ENCODE measurements around the gene ZFP69B.

ZFP69B gene

DNA sequence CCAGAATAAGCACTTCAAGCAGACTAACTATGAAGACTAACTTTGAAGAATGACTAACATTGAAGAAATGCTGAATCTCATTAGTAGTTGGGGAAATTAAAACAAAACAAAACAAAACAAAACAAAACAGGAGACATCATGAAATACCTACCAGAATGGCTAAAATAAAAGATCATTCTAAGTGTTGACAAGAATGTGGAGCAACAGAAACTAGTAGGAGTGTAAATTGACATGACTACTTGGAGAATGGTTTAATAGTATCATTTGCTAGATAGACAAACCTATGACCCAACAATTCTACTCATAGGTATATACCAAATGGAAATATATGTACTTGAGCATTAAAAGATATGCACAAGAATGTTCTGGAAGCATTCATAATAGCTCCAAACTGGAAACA lies 18.9 kb upstream of the ZFP69B start:
- TF ChIP-seq, protein P1, sequence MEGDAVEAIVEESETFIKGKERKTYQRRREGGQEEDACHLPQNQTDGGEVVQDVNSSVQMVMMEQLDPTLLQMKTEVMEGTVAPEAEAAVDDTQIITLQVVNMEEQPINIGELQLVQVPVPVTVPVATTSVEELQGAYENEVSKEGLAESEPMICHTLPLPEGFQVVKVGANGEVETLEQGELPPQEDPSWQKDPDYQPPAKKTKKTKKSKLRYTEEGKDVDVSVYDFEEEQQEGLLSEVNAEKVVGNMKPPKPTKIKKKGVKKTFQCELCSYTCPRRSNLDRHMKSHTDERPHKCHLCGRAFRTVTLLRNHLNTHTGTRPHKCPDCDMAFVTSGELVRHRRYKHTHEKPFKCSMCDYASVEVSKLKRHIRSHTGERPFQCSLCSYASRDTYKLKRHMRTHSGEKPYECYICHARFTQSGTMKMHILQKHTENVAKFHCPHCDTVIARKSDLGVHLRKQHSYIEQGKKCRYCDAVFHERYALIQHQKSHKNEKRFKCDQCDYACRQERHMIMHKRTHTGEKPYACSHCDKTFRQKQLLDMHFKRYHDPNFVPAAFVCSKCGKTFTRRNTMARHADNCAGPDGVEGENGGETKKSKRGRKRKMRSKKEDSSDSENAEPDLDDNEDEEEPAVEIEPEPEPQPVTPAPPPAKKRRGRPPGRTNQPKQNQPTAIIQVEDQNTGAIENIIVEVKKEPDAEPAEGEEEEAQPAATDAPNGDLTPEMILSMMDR (IDR thresholded peaks at IDR 0.05; ENCODE audit: insufficient read depth, low read length, missing control alignments): no peak
- no peak for DNase-seq (ENCODE audit: low read depth, low spot score)
- no peak overlapping the region for H3K4me3 ChIP-seq (ENCODE audit: low read depth, low read length)
- ChIA-PET POLR2A (no interaction called here), CTCF (interaction anchor here (0.6 to 2.2 kb wide), 7 partner anchors 8 to 288 kb away, joined by 3 to 7 read pairs (median 3); no protein-coding TSS in a partner anchor)

DNA sequence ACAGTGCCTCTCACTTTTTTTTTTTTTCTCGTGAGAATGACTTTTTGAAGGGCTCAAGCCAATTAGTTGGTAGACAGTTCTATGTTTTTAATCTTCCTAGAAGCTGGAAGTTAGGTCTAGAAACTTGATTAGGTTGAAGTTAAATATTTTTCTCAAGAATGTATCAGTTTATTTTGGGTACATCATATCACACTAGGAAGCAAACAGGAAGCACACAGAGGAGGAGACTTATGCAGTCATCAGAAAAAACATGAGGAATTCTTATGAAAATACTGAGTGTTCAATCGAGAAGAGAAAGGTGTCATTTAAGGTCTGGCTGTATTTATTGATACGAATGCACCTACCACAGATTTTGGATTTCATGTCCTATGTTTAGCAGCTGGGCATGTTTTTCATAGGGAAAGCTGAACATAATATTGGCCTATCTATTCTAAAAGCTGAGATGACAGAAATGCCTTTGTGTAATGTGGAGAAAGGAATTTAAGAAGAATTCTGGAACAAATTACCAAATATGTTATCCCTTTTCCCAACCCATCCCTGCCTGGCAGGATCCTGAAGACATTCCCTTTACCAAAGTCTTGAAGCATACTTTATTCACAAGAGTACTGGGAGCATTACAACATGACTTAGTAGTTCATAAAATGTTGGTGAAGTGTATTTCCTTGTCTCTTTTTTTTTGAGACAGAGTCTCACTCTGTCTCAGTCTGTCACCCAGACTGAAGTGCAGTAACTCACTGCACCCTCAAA lies 17.5 kb upstream of the ZFP69B start:
- no peak overlapping the region for H3K4me3 ChIP-seq (ENCODE audit: low read depth, low read length)
- DNase-seq (ENCODE audit: low read depth, low spot score): no peak
- CTCF ChIA-PET: interaction anchor here (0.6 to 2.2 kb wide), 8 partner anchors 8 to 289 kb away, joined by 3 to 8 read pairs (median 3); partner anchors contain the start of gene ZFP69B
- TF ChIP-seq, protein P1 (IDR thresholded peaks at IDR 0.05; ENCODE audit: insufficient read depth, low read length, missing control alignments): no peak
- POLR2A ChIA-PET: no interaction called here

DNA sequence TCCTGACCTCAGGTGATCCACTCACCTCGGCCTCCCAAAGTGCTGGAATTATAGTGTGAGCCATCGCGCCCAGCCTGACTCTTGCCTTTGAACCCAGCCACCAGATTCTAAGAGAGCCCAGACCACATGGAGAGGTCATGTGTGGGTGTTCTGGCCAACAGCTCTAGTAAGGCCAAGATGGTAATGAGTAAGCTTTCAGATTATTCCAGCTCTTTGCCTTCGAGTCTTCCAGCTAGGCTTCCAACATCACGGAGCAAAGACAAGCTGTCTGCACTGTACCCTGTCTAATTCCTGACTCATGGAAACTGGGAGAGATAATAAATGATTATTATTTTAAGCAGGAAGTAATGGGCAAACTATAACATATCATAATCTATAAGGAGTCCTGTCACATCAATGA lies 14.8 kb upstream of the ZFP69B start:
- CTCF ChIA-PET: interaction anchor here (2.8 to 4.1 kb wide), 3 partner anchors 11 to 97 kb away, joined by 9 to 25 read pairs (median 9); no protein-coding TSS in a partner anchor
- no peak overlapping the region for H3K4me3 ChIP-seq (ENCODE audit: low read depth, low read length)
- TF ChIP-seq, protein P1 (IDR thresholded peaks at IDR 0.05; ENCODE audit: insufficient read depth, low read length, missing control alignments): no peak
- POLR2A ChIA-PET: interaction anchor here (0.9 kb wide), 1 partner anchor 257 kb away, joined by 3 read pairs; no protein-coding TSS in a partner anchor
- DNase-seq (ENCODE audit: low read depth, low spot score): no peak

- POLR2A ChIA-PET: interaction anchor here (0.9 kb wide), 1 partner anchor 256 kb away, joined by 3 read pairs; no protein-coding TSS in a partner anchor
- CTCF ChIA-PET: interaction anchor here (2.8 to 4.1 kb wide), 3 partner anchors 11 to 97 kb away, joined by 9 to 25 read pairs (median 9); no protein-coding TSS in a partner anchor
- DNase-seq (ENCODE audit: low read depth, low spot score): no peak
- H3K4me3 ChIP-seq (ENCODE audit: low read depth, low read length): no peak overlapping the region
- TF ChIP-seq, protein P1 (IDR thresholded peaks at IDR 0.05; ENCODE audit: insufficient read depth, low read length, missing control alignments): no peak
Measured at GRCh38 chr1:40435876-40436275, 14.4 kb upstream of the ZFP69B start.

- DNase-seq (ENCODE audit: low read depth, low spot score): no peak
- POLR2A ChIA-PET: no interaction called here
- CTCF ChIA-PET: interaction anchor here (0.7 to 4.3 kb wide), 20 partner anchors 8 to 294 kb away, joined by 3 to 32 read pairs (median 6); partner anchors contain the start of genes SMAP2 and ZFP69B
- no peak overlapping the region for H3K4me3 ChIP-seq (ENCODE audit: low read depth, low read length)
- TF ChIP-seq, protein P1 (IDR thresholded peaks at IDR 0.05; ENCODE audit: insufficient read depth, low read length, missing control alignments): peak; percentile 45
Measured at GRCh38 chr1:40438391-40439015, 11.8 kb upstream of the ZFP69B start.

DNA sequence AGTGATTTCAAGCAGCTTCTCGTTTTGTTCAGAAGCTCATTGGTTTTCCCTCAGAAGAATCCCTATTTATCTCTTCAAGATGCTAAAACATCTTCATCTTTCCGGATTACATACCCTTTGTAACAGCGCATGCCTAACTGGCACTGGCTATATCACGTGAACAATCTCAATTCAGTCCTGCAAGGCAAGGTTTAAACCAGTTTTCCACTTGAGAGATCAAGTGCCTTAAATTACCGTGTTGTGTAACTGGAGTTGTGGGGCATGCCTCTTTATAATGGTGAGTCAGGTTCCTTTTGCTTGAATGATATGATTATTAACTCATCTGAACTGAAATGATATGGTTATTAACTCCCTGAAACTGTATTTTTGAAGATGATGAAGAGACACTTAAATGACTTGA lies 11.0 kb upstream of the ZFP69B start:
- CTCF ChIA-PET: interaction anchor here (1.2 to 4.3 kb wide), 12 partner anchors 8 to 295 kb away, joined by 3 to 32 read pairs (median 6); partner anchors contain the start of gene ZFP69B
- POLR2A ChIA-PET: no interaction called here
- H3K4me3 ChIP-seq (ENCODE audit: low read depth, low read length): no peak overlapping the region
- no peak for DNase-seq (ENCODE audit: low read depth, low spot score)
- TF ChIP-seq, protein P1 (IDR thresholded peaks at IDR 0.05; ENCODE audit: insufficient read depth, low read length, missing control alignments): no peak
